ENCODE results near the gene CACNA1D. TPM values are rescaled to one million over a fixed set of nuclear protein-coding genes. Genes with fewer than 3 reads are reported as not detected.
A peak's percentile ranks its signal among the peaks of the same experiment; 100 is the strongest.

The CACNA1D gene
- total RNA-seq, 4 donors from 2014 or later = 12.7 to 98.9 (median 25.0) TPM

- WGBS, 2 donors (ENCODE audit: low coverage in 1 of 2) = 46% methylated on average over 2 of the region's 2 CpGs; no CpG with 5 or more reads in 1 of the 2 donors
- DNase-seq = no peak
- H3K27ac ChIP-seq = no peak overlapping the region
- in situ Hi-C loops (cut with MboI; ENCODE audit: low pct_ligation_motif_present in 1 of 4, low pct_unique_long_range_greater_than_20kb in 1 of 4, low sequenced_read_pairs in 3 of 4) = no loop called here
- no peaks in the 10 kb centered on the region for H3K36me3 ChIP-seq
- intact Hi-C loops (cut with DNase I; ENCODE audit: low total_unique reads) = no loop called here
- no peak overlapping the region for H3K4me3 ChIP-seq
- H3K27me3 ChIP-seq = no peaks in the 10 kb centered on the region
- no peaks in the 10 kb centered on the region for H3K9me3 ChIP-seq
- no peaks in the 10 kb centered on the region for H3K4me1 ChIP-seq
- TF ChIP-seq EP300 (IDR thresholded peaks at IDR 0.05; ENCODE audit: low read depth) (no peak), CTCF (IDR thresholded peaks at IDR 0.05) (peak in 1 of 5 experiments; percentile 10)
Observed at GRCh38 chr3:53668872-53669271, 174.5 kb downstream of the CACNA1D start.

GRCh38 chr3:53670721-53671120, 176.3 kb downstream of the CACNA1D start:
- 78 to 87% methylated on average over 3 of the region's 3 CpGs for WGBS, 2 donors (ENCODE audit: low coverage in 1 of 2)
- H3K9me3 ChIP-seq = no peaks in the 10 kb centered on the region
- H3K27me3 ChIP-seq = no peaks in the 10 kb centered on the region
- TF ChIP-seq CTCF (IDR thresholded peaks at IDR 0.05) (no peak), POLR2A (IDR thresholded peaks at IDR 0.05) (no peak), POLR2AphosphoS5 (IDR thresholded peaks at IDR 0.05) (no peak)
- intact Hi-C loops (cut with DNase I; ENCODE audit: low total_unique reads) = loop anchor here (10.0 kb wide), 1 partner anchor 66 kb away; no protein-coding TSS in a partner anchor
- no peak for DNase-seq
- H3K4me1 ChIP-seq = no peaks in the 10 kb centered on the region
- in situ Hi-C loops (cut with MboI; ENCODE audit: low pct_ligation_motif_present in 1 of 4, low pct_unique_long_range_greater_than_20kb in 1 of 4, low sequenced_read_pairs in 3 of 4) = no loop called here
- H3K4me3 ChIP-seq = no peak overlapping the region
- no peaks in the 10 kb centered on the region for H3K36me3 ChIP-seq
- no peak overlapping the region for H3K27ac ChIP-seq

- WGBS, 2 donors (ENCODE audit: low coverage in 1 of 2) = 67 to 92% methylated on average over 1 to 5 of the region's 5 CpGs
Observed at GRCh38 chr3:53671192-53671960, 177.0 kb downstream of the CACNA1D start.

GRCh38 chr3:53671961-53672299, 177.5 kb downstream of the CACNA1D start:
- WGBS, 2 donors (ENCODE audit: low coverage in 1 of 2) = 90% methylated on average over 1 of the region's 1 CpG; no CpG with 5 or more reads in 1 of the 2 donors
- Histone ChIP-seq H3K4me1 (no peaks in the 10 kb centered on the region), H3K9me3 (no peaks in the 10 kb centered on the region), H3K27me3 (no peaks in the 10 kb centered on the region), H3K4me3 (no peak overlapping the region), H3K36me3 (no peaks in the 10 kb centered on the region), H3K27ac (no peak overlapping the region)
- TF ChIP-seq EP300 (IDR thresholded peaks at IDR 0.05; ENCODE audit: low read depth) (no peak), POLR2AphosphoS5 (IDR thresholded peaks at IDR 0.05) (no peak), CTCF (IDR thresholded peaks at IDR 0.05) (no peak), POLR2A (IDR thresholded peaks at IDR 0.05) (no peak)
- no peak for DNase-seq
- intact Hi-C loops (cut with DNase I; ENCODE audit: low total_unique reads) = loop anchor here (10.0 kb wide), 1 partner anchor 67 kb away; no protein-coding TSS in a partner anchor
- in situ Hi-C loops (cut with MboI; ENCODE audit: low pct_ligation_motif_present in 1 of 4, low pct_unique_long_range_greater_than_20kb in 1 of 4, low sequenced_read_pairs in 3 of 4) = no loop called here

More at GRCh38 chr3:53671192-53671960, 177.0 kb downstream of the CACNA1D start:
- Histone ChIP-seq H3K9me3 (no peaks in the 10 kb centered on the region), H3K27ac (no peak overlapping the region), H3K4me1 (no peaks in the 10 kb centered on the region), H3K36me3 (no peaks in the 10 kb centered on the region), H3K27me3 (no peaks in the 10 kb centered on the region), H3K4me3 (no peak overlapping the region)
- DNase-seq = no peak
- in situ Hi-C loops (cut with MboI; ENCODE audit: low pct_ligation_motif_present in 1 of 4, low pct_unique_long_range_greater_than_20kb in 1 of 4, low sequenced_read_pairs in 3 of 4) (no loop called here), intact Hi-C loops (cut with DNase I; ENCODE audit: low total_unique reads) (loop anchor here (10.0 kb wide), 1 partner anchor 67 kb away; no protein-coding TSS in a partner anchor)
- TF ChIP-seq POLR2AphosphoS5 (IDR thresholded peaks at IDR 0.05) = no peak
- TF ChIP-seq EP300 (IDR thresholded peaks at IDR 0.05; ENCODE audit: low read depth) = no peak
- TF ChIP-seq POLR2A (IDR thresholded peaks at IDR 0.05) = no peak
- TF ChIP-seq CTCF (IDR thresholded peaks at IDR 0.05) = no peak
